NOMO-1 treated with DMSO at 0.1 percent for 48 hours (cell line): ENCODE measurements around the gene MAPK11.

ENCODE experiments used
- DNase-seq: peaks from one replicate; lab custom pipeline; 2025; ENCODE audit not compliant: unreplicated experiment; lab: John Stamatoyannopoulos, UW

The MAPK11 gene

DNA sequence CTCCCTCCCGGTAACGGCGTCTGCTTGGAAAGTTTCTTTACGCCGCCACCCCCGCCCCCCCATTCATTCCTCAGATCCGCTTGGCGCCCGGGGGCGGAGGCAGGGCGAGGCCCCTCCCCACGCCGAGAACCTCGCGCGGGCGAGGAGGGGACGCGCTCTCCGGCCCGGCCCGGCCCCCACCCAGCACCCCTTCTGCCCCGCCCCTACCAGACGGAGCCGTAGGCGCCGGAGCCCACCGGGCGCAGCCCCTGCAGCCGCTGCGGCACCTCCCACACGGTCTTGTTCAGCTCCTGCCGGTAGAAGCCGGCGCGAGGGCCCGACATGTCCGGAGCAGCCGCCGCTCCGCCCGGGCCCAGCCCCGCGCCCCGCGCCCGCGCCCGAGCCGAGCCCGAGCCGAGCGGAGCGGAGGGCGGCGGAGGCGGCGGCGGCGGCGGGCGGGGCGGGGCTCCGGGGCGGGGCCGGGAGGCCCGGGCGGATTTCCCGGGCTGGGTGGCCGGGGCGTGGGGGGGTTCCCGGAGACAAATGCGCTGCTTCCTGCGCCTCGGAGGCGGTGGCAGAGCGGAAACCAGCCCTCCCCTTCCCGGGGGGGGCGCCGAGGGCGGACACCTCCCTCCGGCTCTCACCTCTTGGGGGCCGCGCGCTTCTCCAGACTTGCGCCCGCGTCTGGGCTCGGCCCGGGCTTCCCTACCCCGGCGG, at the start of gene MAPK11:
Gene MAPK11 (minus strand): TSS at position 411 of the 696 bp plus-strand sequence. CDS start 88 bp downstream, at position 323.
- no peak for DNase-seq

GRCh38 chr22:50319503-50319951, 49.3 kb upstream of the MAPK11 start:
- no peak for DNase-seq

DNA sequence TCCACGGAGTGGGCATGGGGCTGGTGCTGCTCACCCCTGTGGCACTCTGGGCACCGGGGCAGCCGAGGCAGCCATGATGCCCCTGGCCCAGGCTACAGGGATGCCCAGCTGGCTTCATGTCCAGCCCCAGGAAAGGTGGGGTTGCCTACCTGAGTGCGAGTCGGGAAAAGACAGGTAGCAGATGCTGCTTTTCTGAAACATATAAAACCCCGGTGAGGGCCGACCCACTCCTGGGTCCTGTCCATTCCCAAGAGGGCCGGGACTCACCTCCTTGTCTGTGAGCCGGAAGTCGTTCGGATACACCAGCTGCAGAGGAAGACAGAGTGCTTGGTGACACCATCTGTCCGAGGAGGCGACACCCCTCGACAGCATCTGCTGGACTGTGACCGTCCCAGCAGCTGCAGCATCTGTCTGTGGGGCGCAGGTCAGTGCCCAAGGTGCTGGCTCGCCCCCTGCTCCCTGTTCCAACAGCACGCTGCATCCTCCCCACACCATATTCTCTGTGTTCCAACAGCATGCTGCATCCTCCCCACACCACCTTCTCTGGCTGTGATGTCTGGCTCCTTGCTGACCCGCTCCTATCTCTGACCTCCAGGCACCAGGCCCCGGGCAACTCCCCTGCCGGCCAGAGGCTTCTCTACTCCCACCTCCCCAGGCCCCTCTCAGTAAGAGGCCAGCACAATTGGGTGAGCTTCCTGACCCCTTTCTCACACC, 48.7 kb upstream of the MAPK11 start:
- no peak for DNase-seq

DNA sequence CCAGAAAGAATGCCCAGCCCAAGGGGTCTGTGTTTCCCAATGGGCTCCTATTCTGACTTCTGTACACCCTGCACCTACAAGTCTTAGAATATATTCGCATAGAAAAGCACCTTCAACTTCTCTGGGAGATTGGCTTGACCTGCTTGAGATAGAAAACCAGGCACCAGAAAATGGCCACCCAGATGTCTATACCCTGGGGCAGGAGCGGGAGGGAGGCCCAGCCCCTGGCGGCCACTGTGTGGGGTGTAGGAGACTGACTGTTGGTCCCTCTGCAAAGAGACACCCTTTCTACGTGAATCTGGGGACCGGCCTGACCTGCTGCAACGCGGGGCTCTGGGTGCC, 48.1 kb upstream of the MAPK11 start:
- no peak for DNase-seq

- no peak for DNase-seq
Measured at GRCh38 chr22:50317674-50318073, 47.5 kb upstream of the MAPK11 start.

DNA sequence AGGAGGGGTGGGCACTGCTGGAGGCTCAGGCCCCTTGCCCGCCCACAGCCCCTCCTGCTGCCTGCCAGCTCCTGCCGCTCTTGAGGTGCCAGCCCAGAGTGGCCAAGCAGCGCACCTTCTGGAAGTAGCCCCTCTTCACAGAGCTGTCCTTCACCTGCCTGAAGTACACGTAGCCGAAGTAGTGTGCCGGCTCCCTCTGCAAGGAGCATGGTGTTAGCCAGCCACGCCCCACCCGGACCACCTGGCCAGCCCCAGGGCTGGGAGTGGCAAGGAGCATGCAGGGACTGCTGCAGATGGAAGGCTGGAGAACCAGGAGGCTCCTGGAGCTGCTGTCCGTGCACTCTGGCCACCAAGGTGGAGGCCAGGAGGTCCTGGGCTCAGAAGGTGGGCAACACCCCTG, 47.0 kb upstream of the MAPK11 start:
- DNase-seq: no peak

- DNase-seq: no peak
Measured at GRCh38 chr22:50316114-50317065, 46.2 kb upstream of the MAPK11 start.

GRCh38 chr22:50315289-50316113, 45.3 kb upstream of the MAPK11 start:
- DNase-seq: no peak

- DNase-seq: peak; percentile 91
Measured at GRCh38 chr22:50314455-50315288, 44.5 kb upstream of the MAPK11 start.

- DNase-seq: no peak
Measured at GRCh38 chr22:50314081-50314454, 43.9 kb upstream of the MAPK11 start.

GRCh38 chr22:50313600-50313999, 43.4 kb upstream of the MAPK11 start:
- DNase-seq: no peak

DNA sequence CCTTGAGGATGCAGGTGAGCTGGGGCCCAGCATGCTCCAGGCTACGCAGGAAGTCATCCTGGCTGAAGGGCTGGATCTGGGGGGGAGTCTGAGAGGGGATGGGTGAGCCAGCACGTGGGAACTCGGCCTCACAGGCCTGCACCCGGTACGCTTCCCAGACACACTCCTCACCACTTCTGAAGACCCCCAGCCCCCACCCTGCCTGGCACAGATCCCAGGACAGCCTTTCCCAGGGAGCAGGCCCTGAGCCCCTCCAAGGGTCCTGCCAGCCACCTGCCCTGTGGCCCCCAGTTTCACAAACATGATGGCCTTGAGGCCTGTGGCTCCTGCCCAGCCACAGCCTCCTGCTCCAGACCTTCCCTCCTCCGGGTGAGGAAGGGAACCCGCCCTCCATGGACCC, 42.8 kb upstream of the MAPK11 start:
- DNase-seq: no peak

GRCh38 chr22:50312371-50312770, 42.2 kb upstream of the MAPK11 start:
- no peak for DNase-seq

DNA sequence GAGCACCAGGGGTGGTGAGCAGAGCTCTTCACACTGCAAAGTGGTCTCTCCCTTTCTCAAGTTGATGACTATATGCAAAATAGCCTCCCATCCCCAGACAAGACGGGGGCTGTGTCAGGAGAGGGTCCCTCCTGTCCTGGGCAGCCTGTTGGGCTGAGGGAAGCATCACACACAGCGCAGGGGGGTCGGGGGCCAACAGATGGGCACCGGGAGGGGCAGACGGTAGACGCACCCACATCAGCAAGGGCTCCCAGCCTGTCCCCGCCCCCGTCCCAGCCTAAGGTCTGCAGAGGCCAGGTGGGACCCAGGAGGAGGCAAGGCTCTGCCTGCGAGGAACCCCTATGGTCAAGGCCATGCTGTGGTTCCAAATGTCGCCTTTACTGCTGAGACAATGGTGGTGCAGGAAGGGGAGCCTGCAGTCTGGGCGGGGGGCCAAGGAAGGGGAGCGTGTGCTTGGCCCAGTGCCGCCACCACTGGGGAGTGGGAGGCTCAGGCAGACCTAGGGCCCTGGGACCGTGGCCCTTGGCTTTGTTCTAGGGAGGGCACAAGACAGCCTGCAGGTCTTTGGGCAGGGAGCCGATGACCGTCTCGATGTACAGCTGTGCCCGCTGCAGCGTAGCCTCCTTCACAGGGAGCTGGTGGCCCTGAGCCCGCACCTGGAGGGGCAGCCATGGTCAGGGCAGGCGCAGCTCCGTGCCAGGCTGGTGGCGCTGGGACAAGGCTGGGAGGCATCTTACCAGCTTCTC, 41.6 kb upstream of the MAPK11 start:
- DNase-seq: no peak

GRCh38 chr22:50310949-50311444, 40.8 kb upstream of the MAPK11 start:
- no peak for DNase-seq

- DNase-seq: no peak
Measured at GRCh38 chr22:50310031-50310722, 40.0 kb upstream of the MAPK11 start.

GRCh38 chr22:50309601-50309991, 39.4 kb upstream of the MAPK11 start:
- no peak for DNase-seq

- DNase-seq: no peak
Measured at GRCh38 chr22:50308986-50309600, 38.9 kb upstream of the MAPK11 start.
